K562 (cell line): Measurements from ENCODE around the gene BOLL. TPM values are rescaled to one million over a fixed set of nuclear protein-coding genes. Genes with fewer than 3 reads are reported as not detected.

Experiments used
- ATAC-seq: fragments of 200-7000 bp; cut with Tn5 transposase; 3 replicates; pipeline ENCODE4 v1.9.1; 2020; ENCODE audit warnings: moderate library complexity
- BruUV-seq: library from RNA; stranded (reverse); fragments of 400-500 nt; replicated peaks from 2 replicates; lab custom pipeline; 2021; lab: Mats Ljungman, UMichigan
- CTCF ChIA-PET: fragments of 300-600 bp; formaldehyde crosslinking; extraction: SDS; loops from one replicate; lab custom pipeline; 2021; ENCODE audit warnings: low intra/inter-chr PET ratio; lab: Yijun Ruan, JAX
- POLR2A ChIA-PET: fragments of 300-600, 350-650 bp; sonication (Branson Sonifier 250); formaldehyde crosslinking; extraction: SDS; loops from one replicate; lab custom pipeline; 2021; ENCODE audit warnings: antibody characterized with exemption, inconsistent platforms; lab: Yijun Ruan, JAX
- DNase-seq, 4 experiments: peaks; one replicate each; pipeline versions ENCODE4 v3.0.0 to v3.0.0-alpha.2; 2011 to 2018; ENCODE audit warnings: low spot score in 3 of 4, mixed read lengths in 3 of 4; ENCODE audit errors: extremely low read depth in 1 of 4
- FAIRE-seq: peaks from 2 replicates; lab custom pipeline; 2011; peaks lifted over from hg19 to GRCh38; lab: Jason Lieb, UNC
- H2AFZ ChIP-seq: 2 replicates; pipeline ENCODE4 v1.6.0; 2011; ENCODE audit warnings: low read depth, low read length, control low read depth, inconsistent platforms
- H3K27ac ChIP-seq: fragments of 200-600 bp; 3 replicates; pipeline ENCODE4 v1.8.0; 2011; ENCODE audit warnings: low read depth, mild to moderate bottlenecking, control low read depth, inconsistent platforms, low read length, moderate library complexity, mixed read lengths; ENCODE audit errors: extremely low read depth
- H3K27me3 ChIP-seq, 2 experiments: fragments of 300-600 bp in 1 of 2; 2 replicates in 1 of 2; 3 replicates in 1 of 2; pipeline versions ENCODE4 v1.6.0 to v1.8.0; 2011; ENCODE audit warnings: inconsistent platforms in 2 of 2, low read length in 2 of 2, mild to moderate bottlenecking in 1 of 2, mixed read lengths in 1 of 2, moderate library complexity in 1 of 2; ENCODE audit not compliant: control insufficient read depth in 2 of 2, insufficient read depth in 2 of 2
- H3K36me3 ChIP-seq: fragments of 300-600 bp; 3 replicates; pipeline ENCODE4 v1.8.0; 2011; ENCODE audit warnings: mild to moderate bottlenecking, low read length, inconsistent platforms; ENCODE audit not compliant: control insufficient read depth, insufficient read depth
- H3K4me1 ChIP-seq, 2 experiments: fragments of 200-600 bp in 1 of 2; replicated peaks in 1 of 2; 2 replicates in 1 of 2; 3 replicates in 1 of 2; pipeline versions ENCODE4 v1.5.1 to v1.8.0; 2011; ENCODE audit warnings: inconsistent platforms in 2 of 2, low read length in 2 of 2, mild to moderate bottlenecking in 1 of 2, mixed read lengths in 1 of 2, moderate library complexity in 1 of 2; ENCODE audit not compliant: control insufficient read depth in 2 of 2, insufficient read depth in 2 of 2
- H3K4me2 ChIP-seq: 2 replicates; pipeline ENCODE4 v1.6.1; 2011; ENCODE audit warnings: low read length, control low read depth, inconsistent platforms, mixed read lengths; ENCODE audit not compliant: insufficient read depth
- H3K4me3 ChIP-seq: fragments of 200-600 bp; sonication (generic), shearing (Covaris generic); 2 replicates; pipeline ENCODE4 v1.5.1; 2016; ENCODE audit warnings: control low read depth, inconsistent platforms
- H3K79me2 ChIP-seq: fragments of 200-600 bp; 3 replicates; pipeline ENCODE4 v1.8.0; 2011; ENCODE audit warnings: low read length, inconsistent platforms; ENCODE audit not compliant: control insufficient read depth, insufficient read depth
- H3K9ac ChIP-seq, 2 experiments: 2 replicates each; pipeline versions ENCODE4 v1.6.0 to v1.6.1; 2011; ENCODE audit warnings: low read depth in 2 of 2, low read length in 2 of 2, control low read depth in 1 of 2, inconsistent platforms in 1 of 2, mild to moderate bottlenecking in 1 of 2, mixed read lengths in 1 of 2; ENCODE audit not compliant: insufficient read depth in 1 of 2
- H3K9me1 ChIP-seq: one replicate; pipeline ENCODE4 v1.6.0; 2011; ENCODE audit warnings: inconsistent platforms, mild to moderate bottlenecking, low read length, moderate library complexity; ENCODE audit not compliant: control insufficient read depth, insufficient read depth
- H3K9me3 ChIP-seq: replicated peaks from 2 replicates; pipeline ENCODE4 v1.5.1; 2011; ENCODE audit warnings: low read depth, low read length, inconsistent platforms; ENCODE audit not compliant: control insufficient read depth, insufficient read depth
- H4K20me1 ChIP-seq: replicated peaks from 2 replicates; pipeline ENCODE4 v1.6.1; 2011; ENCODE audit warnings: low read length, inconsistent platforms, mixed read lengths; ENCODE audit not compliant: control insufficient read depth, insufficient read depth
- DPF2 ChIP-seq: fragments of 450-650 bp; IDR thresholded peaks from 2 replicates; pipeline ENCODE4 v1.6.1; 2016
- ETV1 ChIP-seq: fragments of 450-650 bp; conservative IDR thresholded peaks from 2 replicates; pipeline ENCODE4 v1.6.1; 2016; ENCODE audit warnings: missing genetic modification characterization, control low read depth, low read depth, missing compliant biosample characterization
- JUN ChIP-seq, 2 experiments: sonication (generic) in 1 of 2; formaldehyde crosslinking in 1 of 2; IDR thresholded peaks; 2 replicates each; pipeline versions ENCODE4 v1.6.1 to v1.8.0; 2012 to 2022; ENCODE audit warnings: borderline replicate concordance in 2 of 2, mild to moderate bottlenecking in 2 of 2, improper control_type of control experiment in 1 of 2, low read depth in 1 of 2, low read length in 1 of 2, missing genetic modification reagents in 1 of 2
- KAT8 ChIP-seq: fragments of 450-650 bp; IDR thresholded peaks from 2 replicates; pipeline ENCODE4 v1.6.1; 2016; ENCODE audit warnings: low read depth, mild to moderate bottlenecking
- KDM2B ChIP-seq: fragments of 250-450 bp; sonication (Bioruptor Pico); IDR thresholded peaks from 2 replicates; pipeline ENCODE4 v1.8.0; 2021; ENCODE audit warnings: mild to moderate bottlenecking, moderate library complexity
- MXI1 ChIP-seq: IDR thresholded peaks from 2 replicates; pipeline ENCODE4 v1.6.1; 2011; ENCODE audit warnings: low read depth, mild to moderate bottlenecking, improper control_type of control experiment, low read length
- PTTG1 ChIP-seq: fragments of 450-650 bp; IDR thresholded peaks from 2 replicates; pipeline ENCODE4 v1.6.1; 2016; ENCODE audit warnings: low read depth, mild to moderate bottlenecking, missing genetic modification characterization, missing compliant biosample characterization
- TAF15 ChIP-seq: fragments of 200-400 bp; formaldehyde crosslinking; IDR thresholded peaks from 2 replicates; pipeline ENCODE4 v1.6.1; 2017; ENCODE audit warnings: mild to moderate bottlenecking, low read depth, low read length, moderate library complexity
- TAL1 ChIP-seq: fragments of 450-650 bp; IDR thresholded peaks from 2 replicates; pipeline ENCODE4 v1.6.1; 2016; ENCODE audit warnings: mild to moderate bottlenecking
- TCF3 ChIP-seq: sonication (generic); formaldehyde crosslinking; IDR thresholded peaks from 2 replicates; pipeline ENCODE4 v1.4.0; 2020; ENCODE audit warnings: mild to moderate bottlenecking, missing genetic modification reagents
- ZNF224 ChIP-seq: sonication (generic); formaldehyde crosslinking; IDR thresholded peaks from 2 replicates; pipeline ENCODE4 v1.8.0; 2022; ENCODE audit warnings: mild to moderate bottlenecking, missing genetic modification reagents
- WGBS: fragments of 100-300 bp; shearing (Covaris generic); methylation state at CpG from one replicate; pipeline ENCODE4 v1.1.6; 2016; ENCODE audit warnings: low coverage, mixed read lengths; ENCODE audit not compliant: insufficient coverage; ENCODE audit errors: missing lambda C conversion rate; 5-methylcytosine and 5-hydroxymethylcytosine counted together
- in situ Hi-C: fragments of 300-500 bp; cut with MboI; formaldehyde crosslinking; loops from 4 replicates; pipeline ENCODE4 v1.15.0; 2018; ENCODE audit warnings: inconsistent platforms, mixed read lengths
- intact Hi-C: fragments of 100-400 bp; cut with micrococcal nuclease; formaldehyde crosslinking; loops from 2 replicates; pipeline ENCODE4 v1.14.2; 2022
- polyA plus RNA-seq, 8 experiments: library from polyadenylated mRNA; depleted of rRNA in 4 of 8; stranded (reverse) in 5 of 8; unstranded in 3 of 8; fragments of >200 nt; fragmentation: Nextera tagmentation in 2 of 8; fragmentation: Illumina TruSeq in 1 of 8; extraction: Ambion mirVana in 2 of 8; extraction: Trizol in 1 of 8; gene quantifications; 2 replicates each; pipeline versions ENCODE4 v1.2.1 to v1.2.3, GENCODE V29; 2011 to 2014; ENCODE audit warnings: inconsistent platforms in 1 of 8, missing spikeins in 1 of 8
- total RNA-seq, 7 experiments: library from RNA; depleted of rRNA in 6 of 7; stranded (reverse); fragments of >200 nt in 6 of 7; fragmentation: Illumina TruSeq in 2 of 7; extraction: Trizol in 2 of 7; gene quantifications; 2 replicates each; pipeline versions ENCODE4 v1.2.1 to v1.2.3, GENCODE V29; 2011 to 2021; ENCODE audit warnings: low replicate concordance in 1 of 7

Gene BOLL
- total and polyA plus RNA-seq, 9 of the 15 experiments (the other 6 are each of a cell fraction or from before 2014, with no cell fraction given): 0.11 to 0.55 (median 0.19) TPM; not detected in 1

DNA sequence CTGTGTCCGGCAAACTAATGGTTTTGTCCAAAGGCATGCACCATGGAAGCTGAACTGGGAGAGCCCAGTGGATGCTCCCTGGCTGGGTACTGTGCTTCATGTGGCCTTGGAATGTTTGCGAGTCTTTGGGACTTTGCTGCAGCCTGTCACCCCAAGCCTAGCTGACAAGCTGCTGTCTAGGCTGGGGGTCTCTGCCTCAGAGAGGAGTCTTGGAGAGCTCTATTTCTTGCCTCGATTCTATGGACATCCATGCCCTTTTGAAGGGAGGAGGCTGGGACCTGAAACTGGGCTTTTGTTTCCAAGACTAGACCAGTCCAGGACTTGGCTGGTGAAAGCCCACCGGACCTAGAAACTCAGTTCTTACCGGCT, 78.3 kb downstream of the BOLL start (continued):
- TF ChIP-seq JUN (IDR thresholded peaks at IDR 0.05; ENCODE audit: borderline replicate concordance, low read depth, low read length) (no peak), JUN (CRISPR knock-in tag; IDR thresholded peaks at IDR 0.05; ENCODE audit: borderline replicate concordance) (no peak), PTTG1 (tag) (no peak), KAT8 (no peak), TCF3 (CRISPR knock-in tag) (no peak), MXI1 (no peak), TAL1 (no peak), KDM2B (CRISPR knock-in tag) (no peak), DPF2 (no peak), ZNF224 (no peak)

DNA sequence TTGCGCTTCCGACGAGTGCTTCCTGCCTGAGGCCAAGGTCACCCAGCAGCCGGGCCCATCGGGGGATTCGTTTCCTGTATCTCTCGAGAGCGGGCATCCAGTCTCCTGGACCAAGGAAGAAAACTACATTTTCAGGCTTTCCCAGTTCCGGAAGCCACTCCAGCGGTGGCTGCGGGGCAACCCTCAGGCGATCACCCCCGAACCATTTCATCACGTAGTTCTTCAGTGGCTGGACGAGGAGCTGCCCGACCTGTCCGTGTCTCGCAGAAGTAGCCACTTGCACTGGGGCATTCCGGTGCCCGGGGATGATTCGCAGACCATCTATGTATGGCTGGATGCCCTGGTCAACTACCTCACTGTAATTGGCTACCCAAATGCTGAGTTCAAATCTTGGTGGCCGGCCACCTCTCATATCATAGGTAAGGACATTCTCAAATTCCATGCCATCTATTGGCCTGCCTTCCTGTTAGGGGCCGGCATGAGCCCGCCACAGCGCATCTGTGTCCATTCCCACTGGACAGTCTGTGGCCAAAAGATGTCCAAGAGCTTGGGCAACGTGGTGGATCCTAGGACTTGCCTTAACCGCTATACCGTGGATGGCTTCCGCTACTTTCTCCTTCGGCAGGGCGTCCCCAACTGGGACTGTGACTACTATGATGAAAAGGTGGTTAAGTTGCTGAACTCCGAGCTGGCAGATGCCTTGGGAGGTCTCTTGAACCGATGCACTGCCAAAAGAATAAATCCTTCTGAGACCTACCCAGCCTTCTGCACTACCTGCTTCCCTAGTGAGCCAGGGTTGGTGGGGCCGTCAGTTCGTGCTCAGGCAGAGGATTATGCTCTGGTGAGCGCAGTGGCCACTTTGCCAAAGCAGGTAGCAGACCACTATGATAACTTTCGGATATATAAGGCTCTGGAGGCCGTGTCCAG, 78.9 kb downstream of the BOLL start:
- intact Hi-C loops: loop anchor here (2.0 to 10.0 kb wide), 5 partner anchors 209 to 591 kb away; partner anchors contain the start of gene HSPD1
- H3K9me3 ChIP-seq: no peaks in the 10 kb centered on the region
- peak overlapping the region; percentile 88 for H3K4me3 ChIP-seq
- TF ChIP-seq ETV1 (0 out of 2 replicates have a peak, but pooled peaks have one; percentile 14), TAF15 (no peak)
- TF ChIP-seq, all 486 proteins: peak for 1
- H3K36me3 ChIP-seq: peaks cover 33% of the 10 kb centered on the region
- peak in 1 of 4 experiments; percentile 24 for DNase-seq
- no peak for FAIRE-seq
- H3K9ac ChIP-seq: peak overlapping the region; percentile 52 to 95
- peaks cover 5 to 12% of the 10 kb centered on the region in 2 experiments; a peak in 4 of 5 replicates for H3K4me1 ChIP-seq
- no TSS peak for BruUV-seq
- H3K9me1 ChIP-seq: no peaks in the 10 kb centered on the region
- H3K4me2 ChIP-seq: peak overlapping the region; percentile 85
- ATAC-seq: peak; percentile 38
- H3K79me2 ChIP-seq: peaks cover 56% of the 10 kb centered on the region
- WGBS: under 1% methylated on average over 35 of the region's 38 CpGs
- H4K20me1 ChIP-seq: peaks cover 14% of the 10 kb centered on the region
- peak overlapping the region; percentile 68 for H3K27ac ChIP-seq
- CTCF ChIA-PET: no interaction called here
- H3K27me3 ChIP-seq: no peaks in the 10 kb centered on the region
- peak overlapping the region; percentile 92; the same call in 1 of the 2 replicates for H2AFZ ChIP-seq
- in situ Hi-C loops: no loop called here
- POLR2A ChIA-PET: interaction anchor here (0.7 kb wide), 2 partner anchors 175 to 774 kb away, joined by 3 read pairs; no protein-coding TSS in a partner anchor
